Osteocyte (in vitro differentiated cells): ENCODE data around the gene TUB. TPM values are rescaled to one million over a fixed set of nuclear protein-coding genes. Genes with fewer than 3 reads are reported as not detected.

Experiments used
- DNase-seq: peaks from one replicate; pipeline ENCODE4 v3.0.0; 2021; ENCODE audit warnings: mixed read lengths; ENCODE audit not compliant: unreplicated experiment; ENCODE audit errors: extremely low spot score
- H3K27ac Mint-ChIP-seq: one replicate; pipeline ENCODE4 v1.8.0; 2021; ENCODE audit warnings: mild to moderate bottlenecking, mixed read lengths; ENCODE audit not compliant: unreplicated experiment
- H3K27me3 Mint-ChIP-seq: one replicate; pipeline ENCODE4 v1.8.0; 2021; ENCODE audit warnings: mixed read lengths; ENCODE audit not compliant: unreplicated experiment
- H3K36me3 Mint-ChIP-seq: one replicate; pipeline ENCODE4 v1.8.0; 2021; ENCODE audit warnings: mixed read lengths; ENCODE audit not compliant: unreplicated experiment
- H3K4me1 Mint-ChIP-seq: one replicate; pipeline ENCODE4 v1.8.0; 2021; ENCODE audit warnings: mixed read lengths; ENCODE audit not compliant: unreplicated experiment
- H3K4me3 Mint-ChIP-seq: one replicate; pipeline ENCODE4 v1.8.0; 2021; ENCODE audit warnings: mild to moderate bottlenecking, moderate library complexity, mixed read lengths; ENCODE audit not compliant: unreplicated experiment
- H3K9me3 Mint-ChIP-seq: one replicate; pipeline ENCODE4 v1.8.0; 2021; ENCODE audit warnings: mixed read lengths; ENCODE audit not compliant: unreplicated experiment
- CTCF ChIP-seq: fragments of 200-600 bp; sonication (generic); IDR thresholded peaks from 2 replicates; pipeline ENCODE4 v1.5.0; 2021; ENCODE audit warnings: antibody characterized with exemption, mild to moderate bottlenecking, moderate library complexity
- total RNA-seq: library from RNA; stranded (reverse); gene quantifications from 2 replicates; pipeline ENCODE4 v1.2.1, GENCODE V29; 2021

TUB gene
- total RNA-seq, 1 donor from 2014 or later, result 8.7 TPM

- Mint-ChIP-seq H3K27ac (no peak overlapping the region), H3K4me1 (peaks cover 16% of the 10 kb centered on the region), H3K4me3 (peak overlapping the region; percentile 70), H3K9me3 (no peaks in the 10 kb centered on the region), H3K36me3 (no peaks in the 10 kb centered on the region), H3K27me3 (peaks cover 4% of the 10 kb centered on the region)
- DNase-seq, result no peak
- TF ChIP-seq CTCF, result no peak
Observed at GRCh38 chr11:8082391-8083087, 1.5 kb downstream of the TUB start.

- H3K4me3 Mint-ChIP-seq, result no peak overlapping the region
- DNase-seq, result no peak
- H3K27ac Mint-ChIP-seq, result no peak overlapping the region
- no peaks in the 10 kb centered on the region for H3K27me3 Mint-ChIP-seq
- TF ChIP-seq CTCF, result no peak
- no peaks in the 10 kb centered on the region for H3K36me3 Mint-ChIP-seq
- H3K4me1 Mint-ChIP-seq, result peaks cover 16% of the 10 kb centered on the region
- H3K9me3 Mint-ChIP-seq, result no peaks in the 10 kb centered on the region
Observed at GRCh38 chr11:8083088-8083395, 2.0 kb downstream of the TUB start.

GRCh38 chr11:8083871-8084281 lies 2.9 kb downstream of the TUB start:
- no peaks in the 10 kb centered on the region for H3K9me3 Mint-ChIP-seq
- peaks cover 16% of the 10 kb centered on the region for H3K4me1 Mint-ChIP-seq
- H3K27me3 Mint-ChIP-seq, result no peaks in the 10 kb centered on the region
- H3K36me3 Mint-ChIP-seq, result no peaks in the 10 kb centered on the region
- TF ChIP-seq CTCF, result no peak
- H3K27ac Mint-ChIP-seq, result no peak overlapping the region
- H3K4me3 Mint-ChIP-seq, result no peak overlapping the region
- DNase-seq, result no peak

- TF ChIP-seq CTCF, result no peak
- no peaks in the 10 kb centered on the region for H3K27me3 Mint-ChIP-seq
- peaks cover 16% of the 10 kb centered on the region for H3K4me1 Mint-ChIP-seq
- H3K36me3 Mint-ChIP-seq, result no peaks in the 10 kb centered on the region
- DNase-seq, result no peak
- no peaks in the 10 kb centered on the region for H3K9me3 Mint-ChIP-seq
- H3K27ac Mint-ChIP-seq, result no peak overlapping the region
- no peak overlapping the region for H3K4me3 Mint-ChIP-seq
Observed at GRCh38 chr11:8084352-8084751, 3.3 kb downstream of the TUB start.

GRCh38 chr11:8085011-8085645 lies 4.1 kb downstream of the TUB start:
- Mint-ChIP-seq H3K4me3 (no peak overlapping the region), H3K9me3 (no peaks in the 10 kb centered on the region), H3K36me3 (no peaks in the 10 kb centered on the region), H3K27me3 (no peaks in the 10 kb centered on the region), H3K27ac (no peak overlapping the region), H3K4me1 (peaks cover 16% of the 10 kb centered on the region)
- DNase-seq, result no peak
- no peak for TF ChIP-seq CTCF
